Measurements from ENCODE around the gene VPS13A.

DNA sequence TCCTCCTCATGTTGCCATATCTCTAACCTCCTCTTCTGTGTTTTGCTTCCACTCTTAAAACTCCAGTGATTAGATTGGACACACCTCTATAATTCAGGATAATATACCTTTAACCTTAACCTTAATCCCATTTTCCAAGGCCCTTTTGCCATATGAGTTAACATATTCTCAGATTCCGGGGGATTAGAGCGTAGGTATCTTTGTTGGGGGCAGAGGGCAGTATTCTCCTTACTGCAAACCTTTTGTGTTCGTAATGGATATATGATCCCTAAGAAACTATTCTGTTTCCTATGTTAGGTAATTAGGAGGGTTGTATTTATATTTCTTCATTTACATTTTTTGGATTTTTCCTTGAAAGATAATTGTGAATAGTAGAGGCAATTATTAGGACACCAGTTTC is 99.5 kb downstream of the VPS13A start:
- TF ChIP-seq, protein P1, sequence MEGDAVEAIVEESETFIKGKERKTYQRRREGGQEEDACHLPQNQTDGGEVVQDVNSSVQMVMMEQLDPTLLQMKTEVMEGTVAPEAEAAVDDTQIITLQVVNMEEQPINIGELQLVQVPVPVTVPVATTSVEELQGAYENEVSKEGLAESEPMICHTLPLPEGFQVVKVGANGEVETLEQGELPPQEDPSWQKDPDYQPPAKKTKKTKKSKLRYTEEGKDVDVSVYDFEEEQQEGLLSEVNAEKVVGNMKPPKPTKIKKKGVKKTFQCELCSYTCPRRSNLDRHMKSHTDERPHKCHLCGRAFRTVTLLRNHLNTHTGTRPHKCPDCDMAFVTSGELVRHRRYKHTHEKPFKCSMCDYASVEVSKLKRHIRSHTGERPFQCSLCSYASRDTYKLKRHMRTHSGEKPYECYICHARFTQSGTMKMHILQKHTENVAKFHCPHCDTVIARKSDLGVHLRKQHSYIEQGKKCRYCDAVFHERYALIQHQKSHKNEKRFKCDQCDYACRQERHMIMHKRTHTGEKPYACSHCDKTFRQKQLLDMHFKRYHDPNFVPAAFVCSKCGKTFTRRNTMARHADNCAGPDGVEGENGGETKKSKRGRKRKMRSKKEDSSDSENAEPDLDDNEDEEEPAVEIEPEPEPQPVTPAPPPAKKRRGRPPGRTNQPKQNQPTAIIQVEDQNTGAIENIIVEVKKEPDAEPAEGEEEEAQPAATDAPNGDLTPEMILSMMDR (IDR thresholded peaks at IDR 0.05): no peak
- no peak for TF ChIP-seq POLR2A (IDR thresholded peaks at IDR 0.05)

All from thyroid gland (tissue), 4 donors.